Measurements from ENCODE around the gene MAOB. TPM values are rescaled to one million over a fixed set of nuclear protein-coding genes. Genes with fewer than 3 reads are reported as not detected.

Gene MAOB
- total and polyA plus RNA-seq, 2 donors (not counting 1 experiment from before 2014, with no cell fraction given): not detected

DNA sequence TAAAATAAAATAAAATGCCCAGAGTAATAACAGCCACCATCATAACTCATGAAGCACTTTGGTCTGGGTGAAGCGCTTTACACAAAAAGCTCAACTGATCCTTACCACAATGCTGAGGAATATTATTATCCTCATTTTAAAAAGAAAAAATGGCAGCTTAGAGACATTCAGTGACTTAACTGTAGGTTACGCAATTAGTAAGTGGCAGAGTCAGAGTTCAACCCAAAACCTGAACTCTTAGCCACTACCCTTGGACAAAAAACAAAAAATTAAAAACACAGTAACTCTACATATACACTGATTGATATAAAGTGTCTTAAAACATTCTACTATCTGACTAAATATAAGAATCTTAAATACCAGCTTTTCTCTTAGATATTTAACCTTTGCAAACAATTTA is 34.9 kb downstream of the MAOB start:
- Mint-ChIP-seq H3K4me3 (no peak overlapping the region), H3K27ac (no peak overlapping the region), H3K27me3 (no peaks in the 10 kb centered on the region), H3K4me1 (no peaks in the 10 kb centered on the region), H3K9me3 (ENCODE audit: insufficient read depth) (no peaks in the 10 kb centered on the region)
- H3K27me3 ChIP-seq (replicated peaks in 1 of 4; ENCODE audit: control extremely low read depth in 1 of 4, control insufficient read depth in 3 of 4, insufficient read depth in 4 of 4, low read length in 3 of 4): no peaks in the 10 kb centered on the region
- H3K4me3 ChIP-seq (ENCODE audit: control extremely low read depth in 1 of 5, extremely low read depth in 1 of 5, insufficient read depth in 1 of 5, low read depth in 2 of 5, low read length in 4 of 5): no peak overlapping the region
- DNase-seq: no peak
- no peaks in the 10 kb centered on the region for H4K20me1 ChIP-seq (ENCODE audit: control insufficient read depth, insufficient read depth, low read length, poor library complexity, severe bottlenecking)
- no peaks in the 10 kb centered on the region for H3K9me3 ChIP-seq (ENCODE audit: control extremely low read depth in 1 of 3, control insufficient read depth in 2 of 3, insufficient read depth in 1 of 3, low read length in 2 of 3)
- no peaks in the 10 kb centered on the region for H3K36me3 ChIP-seq (replicated peaks in 1 of 2; ENCODE audit: control extremely low read depth in 1 of 2, control insufficient read depth in 1 of 2, extremely low read depth in 1 of 2, insufficient read depth in 2 of 2, low read length in 1 of 2)
- H3K79me2 ChIP-seq (ENCODE audit: control insufficient read depth, insufficient read depth, low read length): no peaks in the 10 kb centered on the region
- CTCF ChIA-PET: no interaction called here
- no peaks in the 10 kb centered on the region for H3K4me1 ChIP-seq (ENCODE audit: control insufficient read depth in 2 of 2, insufficient read depth in 2 of 2, low read length in 2 of 2)
- intact Hi-C loops (cut with micrococcal nuclease): no loop called here
- H3K4me2 ChIP-seq (replicated peaks; ENCODE audit: low read depth, low read length, poor library complexity, severe bottlenecking): no peak overlapping the region
- WGBS (ENCODE audit: insufficient coverage): no CpG with 5 or more reads among the region's 2 CpGs
- H3K27ac ChIP-seq (ENCODE audit: low read length in 2 of 2): no peak overlapping the region
- no peak for ATAC-seq (ENCODE audit: low read depth)
- no peak overlapping the region for H2AFZ ChIP-seq (ENCODE audit: insufficient read depth, low read depth, low read length, poor library complexity, severe bottlenecking)
- H3K9ac ChIP-seq (ENCODE audit: low read length): no peak overlapping the region
- POLR2A ChIA-PET: no interaction called here
- TF ChIP-seq, protein P1, sequence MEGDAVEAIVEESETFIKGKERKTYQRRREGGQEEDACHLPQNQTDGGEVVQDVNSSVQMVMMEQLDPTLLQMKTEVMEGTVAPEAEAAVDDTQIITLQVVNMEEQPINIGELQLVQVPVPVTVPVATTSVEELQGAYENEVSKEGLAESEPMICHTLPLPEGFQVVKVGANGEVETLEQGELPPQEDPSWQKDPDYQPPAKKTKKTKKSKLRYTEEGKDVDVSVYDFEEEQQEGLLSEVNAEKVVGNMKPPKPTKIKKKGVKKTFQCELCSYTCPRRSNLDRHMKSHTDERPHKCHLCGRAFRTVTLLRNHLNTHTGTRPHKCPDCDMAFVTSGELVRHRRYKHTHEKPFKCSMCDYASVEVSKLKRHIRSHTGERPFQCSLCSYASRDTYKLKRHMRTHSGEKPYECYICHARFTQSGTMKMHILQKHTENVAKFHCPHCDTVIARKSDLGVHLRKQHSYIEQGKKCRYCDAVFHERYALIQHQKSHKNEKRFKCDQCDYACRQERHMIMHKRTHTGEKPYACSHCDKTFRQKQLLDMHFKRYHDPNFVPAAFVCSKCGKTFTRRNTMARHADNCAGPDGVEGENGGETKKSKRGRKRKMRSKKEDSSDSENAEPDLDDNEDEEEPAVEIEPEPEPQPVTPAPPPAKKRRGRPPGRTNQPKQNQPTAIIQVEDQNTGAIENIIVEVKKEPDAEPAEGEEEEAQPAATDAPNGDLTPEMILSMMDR (IDR thresholded peaks at IDR 0.05): no peak

DNA sequence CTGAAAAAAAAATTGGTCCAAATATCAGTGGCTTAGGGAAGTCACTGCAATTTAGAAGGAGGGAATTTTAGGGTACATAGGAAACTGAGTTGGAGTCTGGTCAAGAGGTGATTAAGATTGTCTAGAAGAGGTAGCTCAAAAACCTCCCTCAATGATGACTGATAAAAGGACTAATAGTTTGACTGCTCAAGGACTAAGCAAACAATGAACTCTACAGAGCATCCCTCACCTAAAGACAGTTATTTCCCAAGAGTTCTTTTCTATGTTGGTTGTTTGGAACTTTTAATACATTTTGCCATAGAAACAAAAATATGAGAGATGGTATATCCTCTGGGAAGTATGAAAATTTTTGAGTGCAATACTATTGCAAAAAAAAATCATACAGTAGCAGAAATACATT is 35.7 kb downstream of the MAOB start:
- Histone ChIP-seq H3K27me3 (replicated peaks in 1 of 4; ENCODE audit: control extremely low read depth in 1 of 4, control insufficient read depth in 3 of 4, insufficient read depth in 4 of 4, low read length in 3 of 4) (no peaks in the 10 kb centered on the region), H3K36me3 (replicated peaks in 1 of 2; ENCODE audit: control extremely low read depth in 1 of 2, control insufficient read depth in 1 of 2, extremely low read depth in 1 of 2, insufficient read depth in 2 of 2, low read length in 1 of 2) (no peaks in the 10 kb centered on the region), H3K9ac (ENCODE audit: low read length) (no peak overlapping the region), H3K27ac (ENCODE audit: low read length in 2 of 2) (no peak overlapping the region), H3K79me2 (ENCODE audit: control insufficient read depth, insufficient read depth, low read length) (no peaks in the 10 kb centered on the region), H2AFZ (ENCODE audit: insufficient read depth, low read depth, low read length, poor library complexity, severe bottlenecking) (no peak overlapping the region), H3K9me3 (ENCODE audit: control extremely low read depth in 1 of 3, control insufficient read depth in 2 of 3, insufficient read depth in 1 of 3, low read length in 2 of 3) (no peaks in the 10 kb centered on the region), H4K20me1 (ENCODE audit: control insufficient read depth, insufficient read depth, low read length, poor library complexity, severe bottlenecking) (no peaks in the 10 kb centered on the region), H3K4me1 (ENCODE audit: control insufficient read depth in 2 of 2, insufficient read depth in 2 of 2, low read length in 2 of 2) (no peaks in the 10 kb centered on the region), H3K4me2 (replicated peaks; ENCODE audit: low read depth, low read length, poor library complexity, severe bottlenecking) (no peak overlapping the region), H3K4me3 (ENCODE audit: control extremely low read depth in 1 of 5, extremely low read depth in 1 of 5, insufficient read depth in 1 of 5, low read depth in 2 of 5, low read length in 4 of 5) (no peak overlapping the region)
- Mint-ChIP-seq H3K27me3 (no peaks in the 10 kb centered on the region), H3K4me1 (no peaks in the 10 kb centered on the region), H3K9me3 (ENCODE audit: insufficient read depth) (no peaks in the 10 kb centered on the region), H3K4me3 (no peak overlapping the region), H3K27ac (no peak overlapping the region)
- intact Hi-C loops (cut with micrococcal nuclease): no loop called here
- DNase-seq: no peak
- TF ChIP-seq, protein P1 (IDR thresholded peaks at IDR 0.05): no peak
- TF ChIP-seq EZH2 (IDR thresholded peaks at IDR 0.05; ENCODE audit: borderline replicate concordance, insufficient read depth, low read depth, low read length, poor library complexity, severe bottlenecking): no peak
- ChIA-PET POLR2A (no interaction called here), CTCF (no interaction called here)
- ATAC-seq (ENCODE audit: low read depth): no peak

Measured in B cell (primary cell).